GM20431 (cell line): ENCODE measurements around the gene FBRSL1.

ENCODE experiments used
- in situ Hi-C: fragments of 300-500 bp; cut with MseI, MboI; formaldehyde crosslinking; loops from one replicate; pipeline ENCODE4 v1.15.0; 2020; ENCODE audit warnings: low sequenced_read_pairs; ENCODE audit not compliant: unreplicated experiment

The FBRSL1 gene

DNA sequence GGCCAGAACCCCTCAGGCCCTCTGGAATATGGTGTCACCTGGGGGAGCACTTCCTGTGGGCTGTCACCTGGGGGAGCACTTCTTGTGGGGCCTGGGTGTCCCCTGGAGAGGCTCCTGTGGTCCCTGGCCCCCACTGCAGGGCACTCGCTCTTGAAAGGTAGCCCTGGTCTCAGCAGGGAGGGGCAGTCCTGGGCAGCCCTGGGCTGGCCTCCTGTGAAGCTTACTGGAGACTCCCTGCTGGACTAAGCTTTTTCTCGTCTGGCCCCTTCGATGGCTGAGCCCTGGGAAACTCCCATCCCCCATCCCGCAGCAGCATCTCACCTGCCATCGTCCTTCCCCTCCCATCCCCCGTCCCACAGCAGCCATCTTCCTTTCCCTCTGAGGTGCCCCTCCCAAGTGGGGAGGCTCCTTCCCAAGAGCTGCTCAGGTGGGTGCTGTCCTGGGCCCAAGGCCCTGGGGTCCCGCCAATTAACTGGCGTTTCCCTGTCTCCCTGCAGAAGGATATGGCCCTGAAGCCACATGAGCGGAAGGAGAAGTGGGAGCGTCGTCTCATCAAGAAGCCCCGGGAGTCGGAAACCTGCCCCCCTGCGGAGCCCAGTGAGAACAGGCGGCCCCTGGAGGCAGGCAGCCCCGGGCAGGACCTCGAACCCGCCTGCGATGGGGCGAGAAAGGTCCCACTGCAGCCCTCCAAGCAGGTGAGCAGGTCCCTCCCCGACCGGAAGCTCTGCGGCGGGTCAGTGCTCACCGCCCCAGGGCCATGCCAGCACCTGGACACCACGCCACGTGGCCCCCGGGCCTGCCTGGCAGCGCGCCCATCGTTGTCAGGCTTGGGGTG, 17.9 kb downstream of the FBRSL1 start:
- in situ Hi-C loops = no loop called here

DNA sequence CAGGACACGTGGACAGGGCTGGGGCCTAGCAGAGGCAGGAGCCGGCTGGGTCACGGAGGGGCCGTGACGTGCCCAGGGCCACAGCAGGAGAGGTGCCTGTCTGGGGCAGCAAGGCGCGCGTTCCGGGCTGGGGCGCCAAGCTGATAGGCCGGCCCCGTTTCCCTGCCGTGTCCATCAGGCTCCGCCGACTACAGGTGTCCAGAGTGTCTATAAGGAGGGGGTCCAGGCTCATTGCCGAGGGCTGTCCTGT, 18.5 kb downstream of the FBRSL1 start:
- in situ Hi-C loops = no loop called here

DNA sequence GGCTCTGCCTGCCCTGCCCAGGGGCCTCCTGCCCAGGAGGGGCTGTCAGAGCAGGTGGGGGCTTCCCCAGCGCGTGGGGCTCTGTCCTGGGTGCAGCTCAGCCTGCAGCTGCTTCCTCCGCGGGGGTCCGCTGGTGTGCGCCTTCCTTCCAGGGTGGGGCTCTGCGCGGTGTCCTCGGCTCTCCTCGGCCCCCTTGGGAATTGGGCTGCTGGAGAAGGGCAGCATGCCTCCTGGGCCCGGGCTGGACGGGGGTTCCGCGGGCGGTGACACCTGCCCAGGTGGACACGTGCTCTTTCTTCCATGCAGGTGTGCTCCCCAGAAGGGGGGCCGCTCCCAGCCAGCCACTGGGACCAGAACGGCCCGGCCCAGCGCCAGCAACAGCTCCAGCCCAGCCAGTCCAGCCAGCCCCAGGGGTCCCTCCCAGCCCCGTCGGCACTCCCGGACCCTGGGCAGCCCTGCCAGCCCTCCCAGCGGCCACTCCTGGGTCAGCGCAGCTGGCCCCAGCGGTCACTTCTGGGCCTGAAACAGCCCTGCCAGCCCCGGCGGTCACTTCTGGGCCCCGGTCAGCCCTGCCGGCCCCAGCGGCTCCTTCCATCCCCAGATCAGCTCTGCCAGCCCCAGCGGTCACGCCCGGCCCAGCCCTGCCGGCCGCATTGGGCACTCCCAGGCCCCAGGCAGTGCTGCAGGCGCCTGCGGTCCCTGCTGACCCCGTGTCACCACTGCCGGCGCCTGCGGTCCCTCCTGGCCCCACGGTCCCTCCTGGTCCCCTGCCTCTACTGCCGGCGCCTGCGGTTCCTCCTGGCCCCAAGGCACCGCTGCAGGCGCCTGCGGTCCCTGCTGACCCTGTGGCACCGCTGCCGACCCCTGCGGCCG, 19.1 kb downstream of the FBRSL1 start:
- in situ Hi-C loops = no loop called here

DNA sequence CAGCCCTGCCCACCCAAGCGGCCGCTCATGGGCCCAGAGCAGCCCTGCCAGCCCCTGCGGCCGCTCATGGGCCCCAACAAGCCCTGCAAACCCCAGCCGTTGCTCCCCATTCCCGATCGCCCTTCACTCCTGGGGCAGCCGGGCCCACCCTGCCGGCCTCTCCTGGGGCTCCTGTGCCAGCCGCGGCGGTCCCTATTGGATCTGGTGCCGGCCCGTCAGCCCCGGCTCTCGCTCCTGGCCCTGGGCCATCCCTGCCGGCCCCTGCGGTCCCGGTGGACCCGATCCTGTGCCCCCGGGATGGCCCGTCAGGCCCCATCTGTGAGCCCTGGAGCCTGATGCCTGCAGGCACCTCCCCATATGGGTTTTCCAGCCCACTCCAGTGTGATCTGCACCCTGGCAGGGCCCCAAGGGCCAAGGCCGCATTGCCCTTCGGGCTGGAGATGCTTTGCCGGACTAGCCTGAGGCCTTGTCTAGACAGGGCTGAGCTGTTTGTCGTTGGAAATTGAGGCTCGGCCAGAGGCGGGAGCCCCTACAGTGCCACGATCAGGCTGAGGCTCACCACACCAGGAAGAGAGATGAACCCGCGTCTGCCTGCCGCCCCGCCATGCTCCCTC, 20.3 kb downstream of the FBRSL1 start:
- in situ Hi-C loops = no loop called here

DNA sequence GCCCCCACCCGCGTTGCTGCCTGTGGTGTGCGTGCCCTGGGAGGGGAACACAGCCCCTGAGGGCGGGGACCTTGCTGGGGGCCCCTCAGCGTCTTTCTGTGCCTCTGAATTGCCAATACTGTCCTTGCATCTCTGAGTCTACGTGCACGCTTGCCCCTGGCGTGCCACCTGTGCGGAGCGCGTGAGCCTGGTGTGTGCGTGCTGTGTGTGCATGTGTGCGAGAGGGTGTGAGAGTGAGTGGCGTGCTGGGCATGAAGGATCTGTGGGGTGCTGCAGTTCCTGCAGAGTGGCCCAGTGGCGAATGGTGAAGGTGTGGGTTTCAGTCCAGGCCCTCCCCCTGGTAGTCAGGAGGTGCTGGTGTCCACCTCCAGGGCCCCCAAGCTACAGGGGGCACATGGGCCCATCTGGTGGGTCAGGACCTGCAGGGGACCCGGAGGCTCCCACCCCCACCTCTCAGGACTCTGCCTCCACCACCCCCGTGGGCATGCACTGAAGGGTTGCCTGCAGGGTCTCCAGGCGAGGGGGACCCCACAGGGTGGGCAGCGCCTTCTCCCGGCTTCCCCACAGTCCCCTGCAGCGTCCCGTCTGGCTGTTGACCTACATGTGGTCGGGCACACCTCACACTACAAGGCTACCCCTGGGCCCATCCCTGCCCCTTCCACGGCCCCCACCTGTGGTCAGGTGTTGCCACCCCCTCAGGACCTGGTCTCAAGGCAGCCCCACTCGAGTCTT, 21.0 kb downstream of the FBRSL1 start:
- in situ Hi-C loops = no loop called here

DNA sequence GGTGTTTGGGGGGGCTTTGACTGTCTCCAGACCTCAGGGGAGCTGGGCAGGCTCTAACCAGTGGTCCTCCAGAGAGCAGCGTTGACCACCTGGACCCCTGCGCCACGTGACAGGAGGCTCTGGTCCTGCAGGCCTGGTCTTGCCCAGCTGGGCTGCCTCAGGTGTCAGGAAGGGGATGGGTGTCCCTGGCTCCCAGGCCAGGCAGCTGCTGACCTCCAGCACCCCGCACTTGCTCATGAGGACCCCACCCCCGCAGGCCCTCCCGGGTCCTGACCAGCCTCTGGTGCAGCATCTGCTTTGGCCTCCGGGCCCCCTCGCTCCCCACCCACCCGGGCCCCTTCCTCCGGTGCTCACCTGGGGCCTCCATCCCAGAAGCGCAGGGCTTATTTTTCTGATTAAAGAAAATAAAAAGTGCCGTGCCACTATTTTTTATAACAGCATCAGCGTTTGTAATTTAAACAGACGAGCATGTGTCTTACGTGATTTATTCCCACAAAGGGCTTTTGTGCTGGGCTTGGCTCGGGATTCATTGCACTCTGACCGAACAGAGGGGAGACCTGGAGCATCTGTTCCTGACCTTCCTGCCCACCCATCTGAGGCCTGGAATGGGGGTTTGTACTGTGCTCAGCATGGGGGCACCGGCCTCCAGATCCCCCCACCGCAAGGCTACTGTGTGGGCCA, 21.7 kb downstream of the FBRSL1 start:
- in situ Hi-C loops = no loop called here

DNA sequence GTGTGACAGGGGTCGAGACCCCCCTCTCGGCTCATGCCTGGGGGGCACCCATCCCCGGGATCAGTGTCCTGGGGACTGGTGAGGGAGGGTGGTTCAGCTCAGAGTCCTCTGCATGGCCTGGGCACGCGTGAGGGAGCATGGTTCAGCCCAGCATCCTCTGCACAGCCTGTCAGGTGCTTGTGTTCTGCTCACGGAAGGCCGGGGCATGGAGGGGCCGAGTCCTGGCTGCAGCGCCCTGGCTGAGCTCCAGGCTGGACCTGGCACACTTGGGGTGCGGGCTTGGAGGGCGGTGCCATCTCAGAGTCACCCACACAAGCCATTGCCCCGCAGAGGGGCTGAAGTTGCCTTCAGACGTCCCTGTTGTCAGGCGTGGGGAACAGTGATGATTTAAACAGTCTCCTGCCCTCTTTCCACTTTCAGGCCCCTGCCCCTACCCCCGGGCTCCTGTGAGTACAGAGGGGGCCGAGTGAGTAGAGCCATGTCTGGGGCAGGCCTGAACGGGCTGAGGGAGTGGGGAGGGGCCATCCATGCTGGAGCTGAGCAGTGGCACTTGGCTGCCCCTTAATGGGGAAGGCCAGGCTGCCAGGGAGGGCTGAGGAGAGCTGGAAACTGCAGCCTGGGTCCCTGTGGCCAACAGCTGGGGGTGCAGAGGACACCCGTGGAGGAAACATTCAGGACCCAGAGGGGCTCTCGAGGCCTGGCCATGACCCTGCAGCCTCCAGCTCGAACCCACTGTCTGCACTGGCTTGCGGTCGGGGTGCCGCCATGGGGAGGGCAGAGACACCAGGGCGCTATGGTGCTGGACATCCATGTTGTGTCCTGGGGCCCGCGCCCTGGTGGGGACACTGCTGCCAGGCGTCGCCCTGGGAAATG, 22.5 kb downstream of the FBRSL1 start:
- in situ Hi-C loops = no loop called here

DNA sequence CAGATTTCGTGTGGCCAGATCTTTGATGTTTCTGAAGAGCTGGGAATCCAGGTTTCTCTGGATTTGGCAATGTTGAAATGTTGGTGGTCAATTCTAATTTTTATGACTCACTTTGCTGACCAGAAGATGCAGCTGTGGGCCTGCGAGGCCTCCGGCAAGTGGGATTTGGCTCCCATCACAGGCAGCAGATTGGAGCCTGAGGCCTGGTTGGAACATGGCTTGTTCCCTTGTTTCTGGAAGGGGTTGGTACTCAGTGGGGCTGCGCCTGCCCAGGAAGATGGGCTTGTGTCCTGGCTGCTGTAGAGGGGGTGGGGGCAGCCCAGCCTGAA, 23.1 kb downstream of the FBRSL1 start:
- in situ Hi-C loops = no loop called here

DNA sequence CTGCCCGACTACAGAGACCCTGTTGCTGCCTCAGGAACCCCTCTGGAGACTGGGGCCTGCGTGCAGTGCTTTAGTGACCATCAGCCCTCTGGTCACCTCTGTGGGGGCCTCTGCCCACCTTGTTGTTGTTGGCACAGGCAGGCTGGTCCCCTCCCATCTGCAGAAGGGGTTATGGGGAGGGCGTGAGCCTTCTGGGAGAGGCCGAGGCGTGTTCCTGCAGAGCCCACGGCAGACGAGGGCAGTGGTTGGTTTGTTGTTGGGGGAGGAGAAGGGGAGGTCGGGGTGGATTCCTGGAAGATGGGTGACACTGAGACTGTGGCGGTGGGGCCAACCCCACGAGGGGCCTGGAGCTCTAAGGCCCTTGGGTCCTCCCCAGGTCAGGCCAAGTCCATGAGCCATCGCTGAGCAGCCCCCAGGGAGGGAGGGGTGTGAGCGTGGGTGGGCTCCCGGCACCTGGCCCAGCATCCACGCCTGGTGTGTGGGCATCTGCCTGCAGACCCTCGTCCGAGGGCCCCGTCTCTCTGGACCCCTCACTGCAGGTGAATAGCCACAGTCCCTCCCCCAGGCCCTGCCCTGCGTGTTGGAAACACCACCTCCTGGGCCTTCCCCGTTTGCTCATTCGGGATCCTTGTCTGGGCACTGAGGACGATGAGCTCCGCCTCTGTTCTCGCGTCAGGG, 23.6 kb downstream of the FBRSL1 start:
- in situ Hi-C loops = no loop called here

DNA sequence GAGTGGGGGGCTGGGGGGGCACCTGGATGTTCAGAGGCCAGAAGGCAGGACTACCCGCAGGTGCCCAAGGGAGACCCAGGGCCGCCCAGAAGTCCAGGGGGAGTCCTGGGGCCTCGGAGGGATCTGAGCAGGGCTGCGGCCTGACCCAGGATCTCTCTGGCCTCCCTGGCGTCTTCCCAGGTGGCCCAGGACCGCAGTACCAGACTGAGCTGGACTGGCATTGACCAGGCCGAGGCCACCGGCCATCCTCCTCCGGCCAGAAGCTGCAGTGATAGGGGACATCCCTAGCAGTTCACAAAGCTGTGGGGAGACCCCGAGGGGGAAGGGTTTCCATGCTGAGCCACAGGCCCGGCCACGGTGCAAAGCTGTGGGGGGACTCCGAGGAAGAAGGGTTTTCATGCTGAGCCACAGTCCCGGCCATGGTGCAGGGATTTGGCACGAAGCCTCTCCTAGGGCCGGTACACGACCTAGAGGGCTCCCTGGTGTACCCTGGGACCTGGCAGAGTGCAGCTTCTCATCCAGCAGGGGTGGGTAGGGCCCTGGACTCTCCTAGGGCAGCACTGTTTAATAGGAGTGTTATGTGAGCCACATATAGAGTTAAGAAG, 24.4 kb downstream of the FBRSL1 start:
- in situ Hi-C loops = no loop called here

DNA sequence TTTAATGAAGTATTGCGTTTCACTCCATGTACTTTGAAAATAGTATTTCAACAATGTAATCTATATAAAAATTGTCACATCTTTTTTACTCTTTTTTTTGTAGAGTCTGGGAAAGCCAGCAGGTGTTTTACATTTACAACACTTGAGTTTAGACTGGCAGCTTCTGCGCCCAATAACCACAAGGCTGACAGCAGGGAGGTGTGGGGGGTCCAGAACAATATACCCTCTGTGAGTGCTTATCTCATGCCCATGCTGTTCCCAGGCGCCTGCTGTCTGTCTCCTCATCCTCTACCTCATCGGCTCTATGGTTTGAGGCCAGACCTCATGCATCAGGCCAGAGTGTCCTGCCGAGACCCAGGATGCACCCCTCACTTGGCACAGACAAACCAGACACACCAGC, 24.9 kb downstream of the FBRSL1 start:
- in situ Hi-C loops = no loop called here

DNA sequence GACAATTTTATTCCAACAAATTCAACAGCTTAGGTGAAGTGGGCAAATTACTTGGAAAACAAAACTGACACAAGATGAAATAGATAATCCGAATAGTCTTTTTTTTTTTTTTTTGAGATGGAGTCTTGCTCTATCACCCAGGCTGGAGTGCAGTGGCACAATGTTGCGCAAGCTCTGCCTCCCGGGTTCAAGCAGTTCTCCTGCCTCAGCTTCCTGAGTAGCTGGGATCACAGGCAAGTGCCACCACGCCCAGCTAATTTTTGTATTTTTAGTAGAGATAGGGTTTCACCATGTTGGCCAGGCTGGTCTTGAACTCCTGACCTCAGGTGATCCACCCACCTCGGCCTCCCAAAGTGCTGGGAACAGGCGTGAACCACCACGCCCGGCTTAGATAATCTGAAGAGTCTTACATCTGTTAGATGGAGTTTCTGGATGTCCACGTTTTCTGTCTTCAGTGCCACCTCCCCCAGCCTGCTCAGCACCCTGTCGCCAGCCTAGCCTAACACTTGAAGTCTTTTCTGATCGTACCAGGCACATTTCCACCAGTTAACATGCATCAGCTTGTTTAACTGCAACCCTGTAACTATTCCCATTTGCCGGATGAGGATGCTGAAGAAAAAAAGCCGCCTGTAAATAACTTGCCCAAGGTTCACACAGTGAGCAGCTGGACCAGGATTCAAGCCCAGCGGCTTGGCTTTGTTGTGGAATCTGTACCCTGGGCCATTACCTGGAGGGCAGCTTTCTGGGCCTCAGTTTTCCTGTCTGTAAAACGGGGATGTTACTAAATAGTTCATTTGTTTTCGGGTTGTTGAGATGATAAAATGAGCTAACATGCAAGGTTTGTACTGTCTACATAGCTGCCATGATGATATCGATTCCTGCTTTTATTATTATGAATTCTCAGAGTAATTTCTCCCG, 26.4 kb downstream of the FBRSL1 start:
- in situ Hi-C loops = no loop called here

DNA sequence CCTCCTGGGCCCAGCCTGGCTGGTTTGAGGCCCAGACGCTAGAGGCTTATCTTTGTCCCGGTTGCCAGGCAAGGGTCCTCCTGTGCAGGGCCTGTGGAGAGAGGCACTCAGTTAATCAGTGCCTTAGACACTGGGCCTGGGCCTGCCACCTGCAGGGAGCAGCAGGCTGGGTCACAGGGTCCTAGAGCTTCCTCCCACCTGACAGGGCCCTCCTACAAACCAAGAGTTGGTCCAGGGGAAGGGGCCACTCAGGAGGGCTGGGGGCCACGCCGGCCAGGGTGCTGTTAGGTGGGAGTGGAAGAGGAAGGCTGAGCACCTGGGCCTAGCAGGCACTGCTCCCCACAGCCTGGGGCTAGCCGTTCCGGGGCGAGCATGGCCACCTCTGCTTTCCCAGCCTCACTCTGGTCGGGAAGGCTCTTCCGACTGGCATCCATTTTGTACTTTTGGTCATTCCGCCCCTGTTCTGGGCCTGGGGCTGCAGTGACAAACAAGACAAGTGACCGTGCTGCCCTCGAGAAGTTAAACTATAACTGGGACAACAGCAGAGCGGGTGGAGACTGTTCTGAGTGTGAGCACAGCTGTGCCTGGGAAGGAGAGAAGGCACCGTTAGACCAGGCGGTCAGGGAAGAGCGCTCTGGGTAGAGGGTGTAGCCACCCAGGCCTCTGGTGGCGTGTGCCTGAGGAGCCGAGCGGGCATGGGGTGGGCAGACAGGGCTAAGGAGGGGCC, 27.2 kb downstream of the FBRSL1 start:
- in situ Hi-C loops = no loop called here

DNA sequence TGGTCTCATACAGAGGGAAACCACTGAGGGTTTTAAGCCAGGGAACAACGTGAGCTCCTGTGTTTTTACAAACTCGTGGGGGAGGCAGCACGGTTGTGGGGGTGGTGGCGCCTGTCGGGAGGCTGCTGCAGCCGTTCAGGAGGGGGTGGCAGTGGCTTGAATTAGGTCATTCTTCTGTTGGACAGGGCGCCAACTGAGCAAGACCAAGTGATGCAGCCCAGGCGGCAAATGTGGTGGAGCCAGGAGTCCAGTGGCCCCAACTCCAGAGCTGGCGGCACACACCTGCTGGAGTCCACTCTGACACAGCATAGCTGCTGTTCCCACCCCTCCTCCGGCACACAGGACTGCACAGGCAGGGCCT, 27.8 kb downstream of the FBRSL1 start:
- in situ Hi-C loops = no loop called here

DNA sequence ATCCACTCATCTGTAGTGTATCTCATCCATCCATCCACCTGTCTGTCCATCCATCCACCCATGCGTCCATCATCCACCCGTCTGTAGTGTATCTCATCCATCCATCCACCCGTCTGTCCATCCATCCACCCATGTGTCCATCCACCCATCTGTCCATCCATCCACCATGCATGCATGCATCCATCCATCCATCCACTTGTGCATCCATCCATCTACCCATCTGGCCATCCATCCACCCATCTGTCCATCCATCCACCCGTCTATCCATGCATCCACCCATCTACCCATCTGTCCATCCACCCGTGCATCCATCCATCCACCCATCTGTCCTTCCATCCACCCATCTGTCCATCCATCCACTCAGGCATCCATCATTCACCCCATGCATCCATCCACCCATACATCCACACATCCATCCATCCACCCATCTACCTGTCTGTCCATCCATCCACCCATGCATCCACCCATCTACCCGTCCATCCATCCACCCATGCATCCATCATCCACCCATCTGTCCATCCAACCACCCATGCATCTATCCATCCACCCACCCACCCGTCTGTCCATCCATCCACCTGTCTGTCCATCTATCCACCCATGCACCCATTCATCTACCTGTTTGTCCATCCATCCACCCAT, 28.5 kb downstream of the FBRSL1 start:
- in situ Hi-C loops = no loop called here
